GM12878 (cell line): Measurements from ENCODE around the gene CSF1R. TPM values are rescaled to one million over a fixed set of nuclear protein-coding genes. Genes with fewer than 3 reads are reported as not detected.

ENCODE experiments used
- ATF7 ChIP-seq: fragments of 450-650 bp; IDR thresholded peaks from 2 replicates; pipeline ENCODE4 v1.6.1; 2016; ENCODE audit warnings: low read depth, mild to moderate bottlenecking
- BACH1 ChIP-seq: fragments of 450-650 bp; IDR thresholded peaks from 2 replicates; pipeline ENCODE4 v1.6.1; 2017; ENCODE audit warnings: mild to moderate bottlenecking, borderline replicate concordance
- EP300 ChIP-seq, 2 experiments: fragments of 150-350 bp in 1 of 2; IDR thresholded peaks; 2 replicates each; pipeline ENCODE4 v1.6.1; 2011 to 2012; ENCODE audit warnings: low read depth in 2 of 2, low read length in 2 of 2, borderline replicate concordance in 1 of 2, improper control_type of control experiment in 1 of 2, inconsistent platforms in 1 of 2; ENCODE audit not compliant: control insufficient read depth in 1 of 2
- ETV6 ChIP-seq, 2 experiments: fragments of 450-650 bp in 1 of 2; IDR thresholded peaks in 1 of 2; conservative IDR thresholded peaks in 1 of 2; 2 replicates each; pipeline ENCODE4 v1.6.1; 2014; ENCODE audit warnings: antibody characterized with exemption in 1 of 2, borderline replicate concordance in 1 of 2, low read depth in 1 of 2, mild to moderate bottlenecking in 1 of 2, moderate library complexity in 1 of 2
- GABPA ChIP-seq: IDR thresholded peaks from 2 replicates; pipeline ENCODE4 v1.6.1; 2014; ENCODE audit warnings: antibody characterized with exemption, low read depth, mild to moderate bottlenecking, inconsistent platforms
- KLF5 ChIP-seq: fragments of 450-650 bp; IDR thresholded peaks from 2 replicates; pipeline ENCODE4 v1.6.1; 2014; ENCODE audit warnings: mild to moderate bottlenecking; ENCODE audit not compliant: partially characterized antibody
- NFXL1 ChIP-seq: fragments of 450-650 bp; IDR thresholded peaks from 2 replicates; pipeline ENCODE4 v1.6.1; 2017; ENCODE audit warnings: antibody characterized with exemption, mild to moderate bottlenecking, borderline replicate concordance
- NR2C1 ChIP-seq: fragments of 450-650 bp; IDR thresholded peaks from 2 replicates; pipeline ENCODE4 v1.6.1; 2017; ENCODE audit warnings: antibody characterized with exemption, mild to moderate bottlenecking, moderate library complexity
- PML ChIP-seq: IDR thresholded peaks from 2 replicates; pipeline ENCODE4 v1.6.1; 2012; ENCODE audit warnings: low read length, inconsistent platforms
- SMARCA5 ChIP-seq: fragments of 450-650 bp; IDR thresholded peaks from 2 replicates; pipeline ENCODE4 v1.6.1; 2017; ENCODE audit warnings: mild to moderate bottlenecking
- YBX1 ChIP-seq: fragments of 450-650 bp; IDR thresholded peaks from 2 replicates; pipeline ENCODE4 v1.6.1; 2016; ENCODE audit warnings: antibody characterized with exemption
- ZNF384 ChIP-seq: IDR thresholded peaks from 2 replicates; pipeline ENCODE4 v1.6.1; 2012; ENCODE audit warnings: low read depth, mild to moderate bottlenecking, low read length, improper control_type of control experiment, borderline replicate concordance
- polyA plus RNA-seq, 11 experiments: library from polyadenylated mRNA; depleted of rRNA in 4 of 11; unstranded in 6 of 11; stranded (reverse) in 5 of 11; fragments of >200 nt; fragmentation: Nextera tagmentation in 4 of 11; fragmentation: Illumina TruSeq in 1 of 11; extraction: Ambion mirVana in 4 of 11; extraction: Trizol in 1 of 11; gene quantifications; 1 replicate in 1 of 11; 2 replicates in 10 of 11; pipeline versions ENCODE4 v1.2.1 to v1.2.3, GENCODE V29; 2011 to 2016; ENCODE audit warnings: inconsistent platforms in 2 of 11, missing spikeins in 2 of 11, low read depth in 1 of 11
- total RNA-seq, 4 experiments: library from RNA; depleted of rRNA in 3 of 4; stranded (reverse); fragments of >200 nt in 3 of 4; fragmentation: Illumina TruSeq in 1 of 4; extraction: Trizol in 1 of 4; gene quantifications; 2 replicates each; pipeline versions ENCODE4 v1.2.1 to v1.2.3, GENCODE V29; 2013 to 2021
- TF ChIP-seq, protein P1 (sequence below): fragments of 450-650 bp; IDR thresholded peaks from 2 replicates; pipeline ENCODE4 v1.6.1; 2018; ENCODE audit warnings: borderline replicate concordance, mild to moderate bottlenecking; ENCODE audit not compliant: partially characterized antibody
- TF ChIP-seq, protein P2 (sequence below): IDR thresholded peaks from 2 replicates; pipeline ENCODE4 v1.6.1; 2012; ENCODE audit warnings: low read length, inconsistent platforms
- TF ChIP-seq, protein P3 (sequence below): fragments of 450-650 bp; IDR thresholded peaks from 2 replicates; pipeline ENCODE4 v1.6.1; 2018; ENCODE audit warnings: mild to moderate bottlenecking, low read depth, moderate library complexity; ENCODE audit not compliant: partially characterized antibody
- TF ChIP-seq, protein P4 (sequence below): fragments of 450-650 bp; IDR thresholded peaks from 2 replicates; pipeline ENCODE4 v1.6.1; 2017; ENCODE audit warnings: mild to moderate bottlenecking, low read depth, inconsistent platforms; ENCODE audit not compliant: poor library complexity, severe bottlenecking

The CSF1R gene
- total and polyA plus RNA-seq, 10 of the 15 experiments (the other 5 are each of a cell fraction or from before 2014, with no cell fraction given): 0.35 to 3.6 (median 1.2) TPM

DNA sequence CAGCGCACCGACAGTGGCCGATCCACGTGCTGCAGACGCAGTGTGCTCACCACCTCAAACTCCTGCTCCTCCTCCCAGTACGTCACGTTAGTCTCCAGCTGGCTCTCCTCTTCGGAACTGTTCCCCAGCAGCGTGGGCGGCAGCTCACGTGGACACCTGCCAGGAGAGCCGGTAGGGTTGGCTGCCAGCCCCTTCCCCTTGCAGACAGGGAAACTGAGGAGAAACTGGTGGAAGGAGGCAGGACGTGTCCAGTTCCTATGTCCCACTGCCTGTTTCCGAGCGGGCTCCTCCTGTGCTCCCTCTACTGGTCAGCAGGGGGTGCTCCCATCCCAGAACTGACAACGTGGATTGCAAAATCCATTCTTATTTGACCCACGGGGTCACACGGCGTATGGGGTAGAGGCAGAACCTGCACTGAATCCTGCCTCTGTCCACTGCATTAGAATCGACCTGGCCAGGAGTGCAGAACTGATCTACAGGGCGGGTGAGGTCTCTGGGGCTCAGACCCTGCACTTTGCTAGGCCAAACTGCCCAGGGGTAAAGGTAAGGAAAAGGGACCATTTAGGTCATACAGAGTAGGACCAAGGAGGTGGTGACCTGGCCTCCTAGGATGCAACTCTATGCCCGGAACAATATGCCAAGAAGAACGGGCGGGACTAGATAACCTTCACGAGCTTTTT is 43.6 kb upstream of the CSF1R start (continued):
- TF ChIP-seq, protein P1, sequence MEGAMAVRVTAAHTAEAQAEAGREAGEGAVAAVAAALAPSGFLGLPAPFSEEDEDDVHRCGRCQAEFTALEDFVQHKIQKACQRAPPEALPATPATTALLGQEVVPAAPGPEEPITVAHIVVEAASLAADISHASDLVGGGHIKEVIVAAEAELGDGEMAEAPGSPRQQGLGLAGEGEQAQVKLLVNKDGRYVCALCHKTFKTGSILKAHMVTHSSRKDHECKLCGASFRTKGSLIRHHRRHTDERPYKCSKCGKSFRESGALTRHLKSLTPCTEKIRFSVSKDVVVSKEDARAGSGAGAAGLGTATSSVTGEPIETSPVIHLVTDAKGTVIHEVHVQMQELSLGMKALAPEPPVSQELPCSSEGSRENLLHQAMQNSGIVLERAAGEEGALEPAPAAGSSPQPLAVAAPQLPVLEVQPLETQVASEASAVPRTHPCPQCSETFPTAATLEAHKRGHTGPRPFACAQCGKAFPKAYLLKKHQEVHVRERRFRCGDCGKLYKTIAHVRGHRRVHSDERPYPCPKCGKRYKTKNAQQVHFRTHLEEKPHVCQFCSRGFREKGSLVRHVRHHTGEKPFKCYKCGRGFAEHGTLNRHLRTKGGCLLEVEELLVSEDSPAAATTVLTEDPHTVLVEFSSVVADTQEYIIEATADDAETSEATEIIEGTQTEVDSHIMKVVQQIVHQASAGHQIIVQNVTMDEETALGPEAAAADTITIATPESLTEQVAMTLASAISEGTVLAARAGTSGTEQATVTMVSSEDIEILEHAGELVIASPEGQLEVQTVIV: no peak
- TF ChIP-seq KLF5 (no peak), NR2C1 (peak; percentile 25; the same call in 1 of the 2 replicates), YBX1 (no peak), EP300 (IDR thresholded peaks at IDR 0.05; ENCODE audit: borderline replicate concordance in 1 of 2, control insufficient read depth in 1 of 2, low read depth in 2 of 2, low read length in 2 of 2) (no peak), BACH1 (no peak), ETV6 (conservative IDR thresholded peaks at IDR 0.05 in 1 of 2, IDR thresholded peaks at IDR 0.05 in 1 of 2; ENCODE audit: borderline replicate concordance in 1 of 2, low read depth in 1 of 2) (no peak), PML (no peak), ATF7 (no peak), GABPA (no peak), ZNF384 (no peak), NFXL1 (no peak), SMARCA5 (0 out of 2 replicates have a peak, but pooled peaks have one; percentile 22)
- TF ChIP-seq, protein P2, sequence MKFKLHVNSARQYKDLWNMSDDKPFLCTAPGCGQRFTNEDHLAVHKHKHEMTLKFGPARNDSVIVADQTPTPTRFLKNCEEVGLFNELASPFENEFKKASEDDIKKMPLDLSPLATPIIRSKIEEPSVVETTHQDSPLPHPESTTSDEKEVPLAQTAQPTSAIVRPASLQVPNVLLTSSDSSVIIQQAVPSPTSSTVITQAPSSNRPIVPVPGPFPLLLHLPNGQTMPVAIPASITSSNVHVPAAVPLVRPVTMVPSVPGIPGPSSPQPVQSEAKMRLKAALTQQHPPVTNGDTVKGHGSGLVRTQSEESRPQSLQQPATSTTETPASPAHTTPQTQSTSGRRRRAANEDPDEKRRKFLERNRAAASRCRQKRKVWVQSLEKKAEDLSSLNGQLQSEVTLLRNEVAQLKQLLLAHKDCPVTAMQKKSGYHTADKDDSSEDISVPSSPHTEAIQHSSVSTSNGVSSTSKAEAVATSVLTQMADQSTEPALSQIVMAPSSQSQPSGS: no peak
- TF ChIP-seq, protein P3, sequence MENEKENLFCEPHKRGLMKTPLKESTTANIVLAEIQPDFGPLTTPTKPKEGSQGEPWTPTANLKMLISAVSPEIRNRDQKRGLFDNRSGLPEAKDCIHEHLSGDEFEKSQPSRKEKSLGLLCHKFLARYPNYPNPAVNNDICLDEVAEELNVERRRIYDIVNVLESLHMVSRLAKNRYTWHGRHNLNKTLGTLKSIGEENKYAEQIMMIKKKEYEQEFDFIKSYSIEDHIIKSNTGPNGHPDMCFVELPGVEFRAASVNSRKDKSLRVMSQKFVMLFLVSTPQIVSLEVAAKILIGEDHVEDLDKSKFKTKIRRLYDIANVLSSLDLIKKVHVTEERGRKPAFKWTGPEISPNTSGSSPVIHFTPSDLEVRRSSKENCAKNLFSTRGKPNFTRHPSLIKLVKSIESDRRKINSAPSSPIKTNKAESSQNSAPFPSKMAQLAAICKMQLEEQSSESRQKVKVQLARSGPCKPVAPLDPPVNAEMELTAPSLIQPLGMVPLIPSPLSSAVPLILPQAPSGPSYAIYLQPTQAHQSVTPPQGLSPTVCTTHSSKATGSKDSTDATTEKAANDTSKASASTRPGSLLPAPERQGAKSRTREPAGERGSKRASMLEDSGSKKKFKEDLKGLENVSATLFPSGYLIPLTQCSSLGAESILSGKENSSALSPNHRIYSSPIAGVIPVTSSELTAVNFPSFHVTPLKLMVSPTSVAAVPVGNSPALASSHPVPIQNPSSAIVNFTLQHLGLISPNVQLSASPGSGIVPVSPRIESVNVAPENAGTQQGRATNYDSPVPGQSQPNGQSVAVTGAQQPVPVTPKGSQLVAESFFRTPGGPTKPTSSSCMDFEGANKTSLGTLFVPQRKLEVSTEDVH: no peak
- TF ChIP-seq, protein P4, sequence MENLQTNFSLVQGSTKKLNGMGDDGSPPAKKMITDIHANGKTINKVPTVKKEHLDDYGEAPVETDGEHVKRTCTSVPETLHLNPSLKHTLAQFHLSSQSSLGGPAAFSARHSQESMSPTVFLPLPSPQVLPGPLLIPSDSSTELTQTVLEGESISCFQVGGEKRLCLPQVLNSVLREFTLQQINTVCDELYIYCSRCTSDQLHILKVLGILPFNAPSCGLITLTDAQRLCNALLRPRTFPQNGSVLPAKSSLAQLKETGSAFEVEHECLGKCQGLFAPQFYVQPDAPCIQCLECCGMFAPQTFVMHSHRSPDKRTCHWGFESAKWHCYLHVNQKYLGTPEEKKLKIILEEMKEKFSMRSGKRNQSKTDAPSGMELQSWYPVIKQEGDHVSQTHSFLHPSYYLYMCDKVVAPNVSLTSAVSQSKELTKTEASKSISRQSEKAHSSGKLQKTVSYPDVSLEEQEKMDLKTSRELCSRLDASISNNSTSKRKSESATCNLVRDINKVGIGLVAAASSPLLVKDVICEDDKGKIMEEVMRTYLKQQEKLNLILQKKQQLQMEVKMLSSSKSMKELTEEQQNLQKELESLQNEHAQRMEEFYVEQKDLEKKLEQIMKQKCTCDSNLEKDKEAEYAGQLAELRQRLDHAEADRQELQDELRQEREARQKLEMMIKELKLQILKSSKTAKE: no peak
